NCI-H1105 (cell line): ENCODE measurements around the gene CD44.

Experiments
- DNase-seq: peaks from one replicate; lab custom pipeline; 2025; lab: John Stamatoyannopoulos, UW

The CD44 gene

GRCh38 chr11:35139722-35140282, 831 bp downstream of the CD44 start:
- no peak for DNase-seq

DNA sequence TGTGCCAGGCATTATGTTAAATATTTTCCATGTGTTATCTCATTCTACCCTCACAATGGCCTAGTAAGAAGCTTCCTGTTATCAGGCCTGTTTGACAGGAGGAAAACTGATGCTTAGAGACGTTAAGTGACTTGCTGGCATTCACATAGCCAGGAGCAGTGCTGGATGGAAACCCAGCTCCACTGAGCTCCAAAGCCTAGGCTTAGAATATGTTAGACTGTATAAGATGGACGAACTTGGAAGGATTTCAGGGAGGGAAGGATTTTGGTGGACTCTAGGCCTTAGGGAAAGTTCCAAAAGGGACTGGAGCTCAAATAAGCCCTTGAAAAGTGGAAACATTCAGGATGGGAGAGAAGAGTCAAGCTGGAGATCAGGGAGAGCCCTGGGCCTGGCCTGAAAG, 2.1 kb downstream of the CD44 start:
- DNase-seq: no peak

- DNase-seq: no peak
These were observed 2.6 kb downstream of the CD44 start for GRCh38 chr11:35141571-35141971.

DNA sequence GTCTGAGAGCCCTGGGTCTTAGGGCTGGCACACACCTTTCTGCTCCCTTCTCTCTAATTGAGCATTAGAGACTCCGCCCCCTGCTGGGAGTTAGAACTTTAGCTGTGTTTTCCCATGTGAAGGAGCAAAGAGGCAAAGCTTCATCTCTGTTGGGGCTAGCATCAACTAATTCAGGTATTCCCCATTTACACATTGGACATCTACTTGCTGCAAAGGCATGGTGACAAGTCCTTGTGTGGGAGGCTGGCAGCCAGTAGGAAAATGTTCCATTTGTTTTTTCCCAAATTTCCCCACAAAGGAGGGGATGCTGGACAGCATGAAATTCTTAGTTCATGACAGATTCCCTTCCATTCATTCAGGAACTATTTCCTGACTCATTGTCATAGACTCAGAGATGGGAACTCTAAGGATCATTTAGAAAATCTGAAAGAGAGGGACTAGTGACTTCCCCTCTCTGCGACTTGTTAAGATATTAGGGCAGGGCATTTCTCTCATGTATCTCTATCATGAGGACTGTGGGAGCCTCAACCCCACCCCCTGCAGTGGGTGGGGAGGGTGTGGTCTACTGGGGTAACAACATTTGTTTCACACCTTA, 3.6 kb downstream of the CD44 start:
- no peak for DNase-seq

DNA sequence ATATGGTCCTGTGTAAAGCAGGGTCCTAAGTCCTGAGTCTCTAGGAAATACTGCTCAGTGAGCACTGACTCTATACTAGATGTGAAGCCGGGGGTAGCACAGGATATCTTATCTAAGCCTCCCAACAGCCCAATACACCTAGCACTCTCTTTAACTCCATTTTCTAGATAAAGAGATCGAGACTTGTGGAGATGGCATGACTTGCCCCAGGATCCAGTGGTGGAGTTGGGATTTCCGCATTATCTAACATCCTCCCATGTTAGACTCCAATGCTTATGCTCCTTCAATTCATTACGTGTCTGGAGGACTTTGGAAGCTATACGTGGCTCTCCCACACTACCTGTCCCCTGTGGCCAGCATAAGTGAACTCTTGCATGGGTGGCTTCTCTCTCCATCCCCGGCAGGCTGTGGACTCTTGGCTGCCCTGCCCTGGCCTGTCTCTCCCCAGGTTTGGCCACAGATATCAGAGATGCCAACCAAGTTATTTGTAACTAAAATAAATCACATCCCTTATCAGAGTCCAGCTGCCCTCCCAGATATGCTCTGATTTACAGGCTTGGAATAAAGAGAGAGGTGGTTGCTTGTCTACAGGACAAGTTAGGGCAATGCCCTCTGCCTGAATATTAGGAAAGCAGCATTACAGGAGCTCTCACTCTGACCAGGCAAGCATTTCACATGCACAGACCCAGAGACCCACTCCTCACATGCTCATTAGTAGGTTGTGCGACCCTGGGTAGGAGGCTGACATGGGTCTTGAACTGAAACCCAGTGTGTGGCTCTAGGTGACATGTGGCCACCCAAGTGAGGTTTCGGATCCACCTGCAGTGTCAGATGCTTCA, 4.5 kb downstream of the CD44 start:
- DNase-seq: no peak

DNA sequence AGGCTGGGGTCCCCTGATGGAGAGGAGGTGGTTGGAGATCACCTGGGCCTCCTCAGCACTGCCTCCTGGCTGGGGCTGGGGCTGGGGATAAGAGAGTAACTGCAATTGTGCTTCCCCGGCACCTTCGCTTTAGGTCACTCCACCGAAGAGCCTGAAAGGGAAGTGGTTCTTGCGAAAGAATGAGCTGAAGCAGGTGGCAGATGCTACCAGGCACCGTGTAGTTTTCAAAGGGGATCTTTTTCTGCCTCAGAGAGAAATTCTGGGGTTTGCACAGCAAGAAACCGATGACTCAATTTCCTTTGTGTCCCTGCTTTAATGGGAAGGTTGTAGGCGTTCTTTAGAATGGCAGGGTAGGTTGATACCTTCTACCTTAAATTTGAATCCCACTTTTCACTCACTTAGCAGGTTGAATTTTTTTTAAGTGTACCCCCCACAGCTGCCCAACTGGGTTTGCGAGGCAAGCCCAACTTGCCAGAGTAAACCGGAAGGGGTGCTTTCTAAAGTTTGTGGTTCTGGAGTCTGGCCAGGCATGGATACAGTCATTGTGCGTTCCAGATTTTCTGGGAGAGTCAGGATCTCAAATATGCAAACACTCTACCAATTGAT, 5.3 kb downstream of the CD44 start:
- DNase-seq: no peak

GRCh38 chr11:35144806-35145205, 5.8 kb downstream of the CD44 start:
- DNase-seq: no peak

- no peak for DNase-seq
These were observed 6.3 kb downstream of the CD44 start for GRCh38 chr11:35145271-35145670.

- no peak for DNase-seq
These were observed 7.1 kb downstream of the CD44 start for GRCh38 chr11:35146074-35146521.

- no peak for DNase-seq
These were observed 7.7 kb downstream of the CD44 start for GRCh38 chr11:35146711-35147110.

DNA sequence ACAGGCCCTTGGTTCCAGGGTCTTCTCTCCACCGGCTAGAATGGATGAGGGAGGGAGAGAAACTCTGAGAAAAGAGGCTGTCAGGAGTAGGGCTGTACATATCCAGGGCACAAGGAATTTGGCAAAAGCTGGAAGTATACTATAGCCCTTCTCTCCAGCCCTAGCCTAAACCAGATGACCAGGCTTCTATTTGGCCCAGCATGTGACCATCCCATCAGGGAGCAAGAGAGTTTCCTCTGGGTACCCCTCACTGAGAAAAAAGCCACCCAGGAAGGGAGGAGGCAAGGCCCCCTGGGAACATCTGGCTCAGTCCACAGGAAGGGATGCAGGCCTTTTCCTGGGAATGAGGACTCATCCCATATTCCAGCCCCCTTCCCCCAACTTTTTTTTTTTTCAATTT, 8.3 kb downstream of the CD44 start:
- DNase-seq: no peak

GRCh38 chr11:35148163-35148837, 9.3 kb downstream of the CD44 start:
- no peak for DNase-seq

GRCh38 chr11:35150454-35150853, 11.5 kb downstream of the CD44 start:
- no peak for DNase-seq

DNA sequence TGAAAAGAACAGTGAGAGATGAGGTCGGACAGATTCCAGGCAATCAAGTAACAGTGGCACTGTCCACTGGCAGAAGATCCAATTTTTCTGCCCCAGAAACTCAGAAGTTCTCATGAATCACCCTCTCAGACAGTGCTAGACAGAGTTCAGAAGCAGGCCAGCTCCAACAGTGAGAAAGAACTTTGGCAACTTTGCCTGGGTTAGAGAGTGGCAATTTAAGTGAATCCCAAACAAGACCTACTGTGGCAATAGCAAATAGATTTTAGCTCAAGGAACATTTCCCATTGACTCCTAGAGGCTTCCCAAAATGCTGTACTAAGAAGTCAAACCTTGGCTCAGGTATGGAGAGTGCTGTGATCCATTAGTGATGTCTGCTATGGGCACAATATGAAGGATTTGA, 12.3 kb downstream of the CD44 start:
- DNase-seq: no peak

GRCh38 chr11:35151683-35152280, 12.8 kb downstream of the CD44 start:
- no peak for DNase-seq

- no peak for DNase-seq
These were observed 13.6 kb downstream of the CD44 start for GRCh38 chr11:35152575-35152974.

DNA sequence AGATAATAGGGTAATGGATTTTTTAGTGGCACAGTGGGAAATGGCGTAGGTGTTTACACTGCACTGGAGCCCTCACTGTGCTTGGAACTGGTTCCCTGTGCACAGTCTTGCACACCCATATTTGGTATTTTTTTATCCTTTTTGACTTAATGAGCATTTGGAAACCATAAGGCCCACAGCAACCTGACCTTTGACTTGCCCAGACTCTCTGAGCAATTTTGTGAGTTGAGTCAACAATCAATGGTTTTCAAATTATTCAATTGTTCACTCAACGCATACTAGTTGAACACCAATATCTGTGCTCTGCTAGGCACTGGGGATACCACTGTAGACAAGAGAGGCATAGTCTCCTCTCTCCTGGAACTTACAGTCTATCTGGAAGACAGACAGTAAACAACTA, 14.3 kb downstream of the CD44 start:
- DNase-seq: no peak

DNA sequence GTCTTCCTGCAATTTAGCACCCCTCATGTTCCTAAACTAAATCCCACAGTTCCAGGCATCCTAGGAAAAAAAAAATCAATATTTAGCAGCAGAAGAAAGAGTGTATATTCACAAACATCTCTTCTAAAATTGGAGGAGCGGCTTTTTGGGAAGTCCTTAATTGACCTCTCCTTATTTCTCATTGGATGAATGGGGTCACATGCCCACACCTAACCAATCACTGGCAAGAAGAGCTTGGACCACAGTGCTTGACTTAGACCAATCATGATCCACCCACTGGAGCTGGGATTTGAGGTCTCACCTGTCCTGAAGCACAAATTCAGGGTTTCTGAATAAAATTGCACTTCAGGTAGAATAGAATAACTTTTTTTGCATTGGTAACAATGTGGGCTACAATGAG, 16.0 kb downstream of the CD44 start:
- no peak for DNase-seq

- DNase-seq: no peak
These were observed 16.7 kb downstream of the CD44 start for GRCh38 chr11:35155677-35156076.

- DNase-seq: peak; percentile 36
These were observed 19.1 kb downstream of the CD44 start for GRCh38 chr11:35157814-35158700.
